ENCODE data around the gene BBX. TPM values are rescaled to one million over a fixed set of nuclear protein-coding genes. Genes with fewer than 3 reads are reported as not detected.
"Not testable (repeated sequence)": the region's sequence is repeated elsewhere in the genome, so short reads cannot be mapped to it uniquely, and the experiment has no call there.

Gene BBX
- total RNA-seq, 1 donor from 2014 or later: 51.6 TPM

GRCh38 chr3:107829185-107829584 lies 306.4 kb downstream of the BBX start:
- Mint-ChIP-seq H3K27me3 (ENCODE audit: low read depth) (no peaks in the 10 kb centered on the region), H3K4me1 (peaks cover 24% of the 10 kb centered on the region), H3K9me3 (no peaks in the 10 kb centered on the region), H3K36me3 (ENCODE audit: low read depth) (no peaks in the 10 kb centered on the region), H3K27ac (ENCODE audit: unreplicated experiment) (no peak overlapping the region), H3K4me3 (no peak overlapping the region)
- TF ChIP-seq, protein P1, sequence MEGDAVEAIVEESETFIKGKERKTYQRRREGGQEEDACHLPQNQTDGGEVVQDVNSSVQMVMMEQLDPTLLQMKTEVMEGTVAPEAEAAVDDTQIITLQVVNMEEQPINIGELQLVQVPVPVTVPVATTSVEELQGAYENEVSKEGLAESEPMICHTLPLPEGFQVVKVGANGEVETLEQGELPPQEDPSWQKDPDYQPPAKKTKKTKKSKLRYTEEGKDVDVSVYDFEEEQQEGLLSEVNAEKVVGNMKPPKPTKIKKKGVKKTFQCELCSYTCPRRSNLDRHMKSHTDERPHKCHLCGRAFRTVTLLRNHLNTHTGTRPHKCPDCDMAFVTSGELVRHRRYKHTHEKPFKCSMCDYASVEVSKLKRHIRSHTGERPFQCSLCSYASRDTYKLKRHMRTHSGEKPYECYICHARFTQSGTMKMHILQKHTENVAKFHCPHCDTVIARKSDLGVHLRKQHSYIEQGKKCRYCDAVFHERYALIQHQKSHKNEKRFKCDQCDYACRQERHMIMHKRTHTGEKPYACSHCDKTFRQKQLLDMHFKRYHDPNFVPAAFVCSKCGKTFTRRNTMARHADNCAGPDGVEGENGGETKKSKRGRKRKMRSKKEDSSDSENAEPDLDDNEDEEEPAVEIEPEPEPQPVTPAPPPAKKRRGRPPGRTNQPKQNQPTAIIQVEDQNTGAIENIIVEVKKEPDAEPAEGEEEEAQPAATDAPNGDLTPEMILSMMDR (conservative IDR thresholded peaks at IDR 0.05): no peak
- no peak for DNase-seq (ENCODE audit: low read depth, low spot score)

- Mint-ChIP-seq H3K27ac (ENCODE audit: unreplicated experiment) (no peak overlapping the region), H3K9me3 (no peaks in the 10 kb centered on the region), H3K36me3 (ENCODE audit: low read depth) (no peaks in the 10 kb centered on the region), H3K4me1 (peaks cover 7% of the 10 kb centered on the region), H3K27me3 (ENCODE audit: low read depth) (no peaks in the 10 kb centered on the region), H3K4me3 (no peak overlapping the region)
- no peak for DNase-seq (ENCODE audit: low read depth, low spot score)
- TF ChIP-seq, protein P1 (conservative IDR thresholded peaks at IDR 0.05): no peak
These were observed 308.8 kb downstream of the BBX start for GRCh38 chr3:107831590-107831989.

DNA sequence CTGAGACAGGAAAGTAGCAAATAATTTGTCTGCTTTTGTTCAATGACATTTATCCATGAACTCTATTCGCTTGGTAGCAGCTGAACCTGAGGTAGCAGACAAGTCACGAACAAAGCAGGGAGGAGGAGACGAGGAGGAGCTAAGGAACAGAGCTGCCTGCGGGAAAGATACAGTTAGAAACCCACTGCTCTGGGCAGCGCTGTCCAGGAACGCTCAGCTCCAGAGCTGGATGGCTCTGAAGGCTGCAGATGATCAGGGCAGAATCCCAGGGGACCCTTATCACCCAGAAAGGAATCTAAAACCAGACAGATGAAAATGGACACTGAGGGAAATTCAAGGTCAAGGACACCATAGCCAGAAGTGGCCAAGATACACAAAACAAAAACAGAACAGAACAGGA lies 310.3 kb downstream of the BBX start:
- Mint-ChIP-seq H3K36me3 (ENCODE audit: low read depth) (no peaks in the 10 kb centered on the region), H3K4me3 (no peak overlapping the region), H3K9me3 (no peaks in the 10 kb centered on the region), H3K27ac (ENCODE audit: unreplicated experiment) (peak overlapping the region; percentile 13), H3K27me3 (ENCODE audit: low read depth) (no peaks in the 10 kb centered on the region), H3K4me1 (peaks cover 10% of the 10 kb centered on the region)
- TF ChIP-seq, protein P1 (conservative IDR thresholded peaks at IDR 0.05): no peak
- no peak for DNase-seq (ENCODE audit: low read depth, low spot score)

GRCh38 chr3:107833722-107834416 lies 311.1 kb downstream of the BBX start:
- Mint-ChIP-seq H3K27ac (ENCODE audit: unreplicated experiment) (no peak overlapping the region), H3K4me1 (peaks cover 10% of the 10 kb centered on the region), H3K36me3 (ENCODE audit: low read depth) (no peaks in the 10 kb centered on the region), H3K4me3 (no peak overlapping the region), H3K27me3 (ENCODE audit: low read depth) (no peaks in the 10 kb centered on the region), H3K9me3 (no peaks in the 10 kb centered on the region)
- TF ChIP-seq, protein P1 (conservative IDR thresholded peaks at IDR 0.05): no peak
- no peak for DNase-seq (ENCODE audit: low read depth, low spot score)

DNA sequence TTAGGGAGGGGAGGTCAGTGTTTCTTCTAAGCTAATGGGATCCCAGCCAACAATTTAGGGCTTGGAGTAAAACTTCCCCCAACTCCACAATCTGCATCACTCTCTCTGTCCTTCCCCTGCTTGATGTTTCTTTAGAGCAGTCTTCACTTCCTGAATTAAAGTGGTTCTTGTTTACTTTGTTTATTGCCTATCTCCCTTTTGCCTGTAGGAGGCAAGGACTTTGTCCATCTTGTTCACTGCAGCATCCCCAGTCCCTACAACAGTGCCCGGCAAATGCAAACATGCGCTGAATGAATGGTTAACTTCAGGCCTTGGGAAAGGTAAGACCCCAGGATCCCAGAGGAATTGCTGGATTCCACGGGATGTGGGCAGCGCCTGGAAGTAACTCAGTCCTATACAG lies 312.2 kb downstream of the BBX start:
- H3K4me3 Mint-ChIP-seq; H3K27ac Mint-ChIP-seq (ENCODE audit: unreplicated experiment); H3K27me3 Mint-ChIP-seq (ENCODE audit: low read depth); H3K9me3 Mint-ChIP-seq; DNase-seq (ENCODE audit: low read depth, low spot score); H3K36me3 Mint-ChIP-seq (ENCODE audit: low read depth): not testable (repeated sequence)
- H3K4me1 Mint-ChIP-seq: peaks cover 10% of the 10 kb centered on the region

GRCh38 chr3:107837895-107838612 lies 315.3 kb downstream of the BBX start:
- Mint-ChIP-seq H3K9me3 (peaks cover under 1% of the 10 kb centered on the region), H3K27me3 (ENCODE audit: low read depth) (no peaks in the 10 kb centered on the region), H3K36me3 (ENCODE audit: low read depth) (no peaks in the 10 kb centered on the region), H3K4me3 (no peak overlapping the region), H3K4me1 (peaks cover 7% of the 10 kb centered on the region), H3K27ac (ENCODE audit: unreplicated experiment) (no peak overlapping the region)
- no peak for DNase-seq (ENCODE audit: low read depth, low spot score)
- TF ChIP-seq, protein P1 (conservative IDR thresholded peaks at IDR 0.05): no peak
